COLO668 (cell line): ENCODE data around the gene GLI3.

Source experiments
- DNase-seq: peaks from one replicate; lab custom pipeline; 2025; ENCODE audit not compliant: unreplicated experiment; lab: John Stamatoyannopoulos, UW

GLI3 gene

GRCh38 chr7:42011846-42012245 lies 225.2 kb downstream of the GLI3 start:
- no peak for DNase-seq

GRCh38 chr7:42010751-42011150 lies 226.3 kb downstream of the GLI3 start:
- no peak for DNase-seq

- DNase-seq: no peak
Measured at GRCh38 chr7:42006801-42007513, 230.1 kb downstream of the GLI3 start.

GRCh38 chr7:42002654-42003053 lies 234.4 kb downstream of the GLI3 start:
- no peak for DNase-seq

- no peak for DNase-seq
Measured at GRCh38 chr7:41999736-42000283, 237.2 kb downstream of the GLI3 start.

GRCh38 chr7:41998041-41998440 lies 239.0 kb downstream of the GLI3 start:
- DNase-seq: no peak

GRCh38 chr7:41997151-41997550 lies 239.9 kb downstream of the GLI3 start:
- DNase-seq: no peak

GRCh38 chr7:41996381-41997035 lies 240.5 kb downstream of the GLI3 start:
- no peak for DNase-seq

GRCh38 chr7:41995632-41996271 lies 241.3 kb downstream of the GLI3 start:
- no peak for DNase-seq

GRCh38 chr7:41994746-41995110 lies 242.3 kb downstream of the GLI3 start:
- DNase-seq: no peak

- DNase-seq: no peak
Measured at GRCh38 chr7:41994036-41994745, 242.8 kb downstream of the GLI3 start.

- DNase-seq: no peak
Measured at GRCh38 chr7:41992881-41993867, 243.8 kb downstream of the GLI3 start.

- no peak for DNase-seq
Measured at GRCh38 chr7:41984888-41985287, 252.1 kb downstream of the GLI3 start.

- no peak for DNase-seq
Measured at GRCh38 chr7:41981046-41982040, 255.7 kb downstream of the GLI3 start.

GRCh38 chr7:41979834-41980307 lies 257.1 kb downstream of the GLI3 start:
- no peak for DNase-seq

- DNase-seq: no peak
Measured at GRCh38 chr7:41978858-41979257, 258.2 kb downstream of the GLI3 start.

- DNase-seq: no peak
Measured at GRCh38 chr7:41977661-41978060, 259.3 kb downstream of the GLI3 start.

- no peak for DNase-seq
Measured at GRCh38 chr7:41977151-41977651, 259.8 kb downstream of the GLI3 start.

- DNase-seq: no peak
Measured at GRCh38 chr7:41976411-41976810, 260.6 kb downstream of the GLI3 start.
